ENCODE measurements around the gene CCDC192. TPM values are rescaled to one million over a fixed set of nuclear protein-coding genes. Genes with fewer than 3 reads are reported as not detected.
A peak's percentile ranks its signal among the peaks of the same experiment; 100 is the strongest.

The CCDC192 gene
- total and polyA plus RNA-seq, 2 of the 4 experiments (the other 2 are of a cell fraction), result not detected

- DNase-seq, result peak; percentile 61
- no CpG with 5 or more reads among the region's 4 CpGs for WGBS, 2 experiments (ENCODE audit: extremely low coverage in 2 of 2, insufficient read length in 1 of 2)
- in situ Hi-C loops (cut with MboI; ENCODE audit: low sequenced_read_pairs), result loop anchor here (25.0 kb wide), 1 partner anchor 336 kb away; no protein-coding TSS in a partner anchor
Measured at GRCh38 chr5:127898551-127899213, 195.5 kb downstream of the CCDC192 start.

More at GRCh38 chr5:127898551-127899213, 195.5 kb downstream of the CCDC192 start:
- Histone ChIP-seq H3K9ac (ENCODE audit: low read depth, low read length) (no peak overlapping the region), H4K5ac (ENCODE audit: low read depth, low read length) (no peak overlapping the region), H3K18ac (ENCODE audit: low read depth, low read length) (no peak overlapping the region), H3K4me3 (ENCODE audit: insufficient read depth, low read depth, low read length) (no peak overlapping the region), H4K20me1 (ENCODE audit: insufficient read depth, low read length) (no peaks in the 10 kb centered on the region), H2BK20ac (ENCODE audit: low read depth, low read length) (no peak overlapping the region), H2BK15ac (ENCODE audit: low read depth, low read length) (no peak overlapping the region), H3K36me3 (ENCODE audit: control insufficient read depth, insufficient read depth, low read length) (no peaks in the 10 kb centered on the region), H3K14ac (replicated peaks; ENCODE audit: low read depth, low read length) (peak overlapping the region; percentile 29), H3K27me3 (ENCODE audit: control insufficient read depth, insufficient read depth, low read length) (no peaks in the 10 kb centered on the region), H3K9me1 (ENCODE audit: insufficient read depth, low read length) (peaks cover 8% of the 10 kb centered on the region; the same call in 1 of the 2 replicates), H4K8ac (ENCODE audit: low read depth in 2 of 2, low read length in 2 of 2) (no peak overlapping the region), H2AFZ (replicated peaks; ENCODE audit: low read length, poor library complexity) (no peak overlapping the region), H4K91ac (ENCODE audit: insufficient read depth, low read depth, low read length) (no peak overlapping the region), H3K9me3 (ENCODE audit: control insufficient read depth, insufficient read depth, low read length) (no peaks in the 10 kb centered on the region), H3K56ac (ENCODE audit: extremely low read depth, insufficient read depth, low read length) (no peak overlapping the region), H2AK5ac (ENCODE audit: low read depth, low read length) (no peak overlapping the region), H3K79me1 (ENCODE audit: low read depth in 1 of 2, low read length in 2 of 2) (no peaks in the 10 kb centered on the region), H2BK5ac (ENCODE audit: low read depth, low read length, poor library complexity, severe bottlenecking) (peak overlapping the region; percentile 0), H2AK9ac (replicated peaks; ENCODE audit: low read depth, low read length, poor library complexity) (no peak overlapping the region), H3K4ac (ENCODE audit: low read depth, low read length) (peak overlapping the region; percentile 41; the same call in 1 of the 2 replicates), H3K4me1 (ENCODE audit: control insufficient read depth, insufficient read depth, low read length) (peaks cover 10% of the 10 kb centered on the region), H3K4me2 (ENCODE audit: low read depth, low read length) (peak overlapping the region; percentile 3; the same call in 1 of the 2 replicates), H2BK120ac (ENCODE audit: low read depth, low read length) (no peak overlapping the region), H3K23ac (ENCODE audit: low read depth, low read length) (no peak overlapping the region), H3K27ac (ENCODE audit: insufficient read depth, low read length) (no peak overlapping the region)
- dilution Hi-C loops (cut with HindIII; ENCODE audit: low sequenced_read_pairs, unreplicated experiment) (no loop called here), intact Hi-C loops (cut with micrococcal nuclease) (loop anchor here (5.0 kb wide), 1 partner anchor 184 kb away; the partner anchor contains the start of gene SLC12A2)
- ChIA-PET POLR2A (ENCODE audit: unreplicated experiment) (no interaction called here), CTCF (interaction anchor here (1.2 to 2.0 kb wide), 2 partner anchors 21 to 181 kb away, joined by 3 to 4 read pairs; no protein-coding TSS in a partner anchor)
- BruUV-seq (replicated peaks), result no TSS peak
- peak; percentile 90 for ATAC-seq (ENCODE audit: low read depth)
- TF ChIP-seq CHD1 (IDR thresholded peaks at IDR 0.05; ENCODE audit: low read depth, low read length) (no peak), FOS (IDR thresholded peaks at IDR 0.05; ENCODE audit: low read depth, low read length) (0 out of 2 replicates have a peak, but pooled peaks have one; percentile 3), MAZ (IDR thresholded peaks at IDR 0.05; ENCODE audit: borderline replicate concordance, low read depth, low read length) (no peak), RFX5 (IDR thresholded peaks at IDR 0.05; ENCODE audit: low read depth, low read length) (no peak; the same call in 1 of the 2 replicates)

Measured in IMR-90 (cell line).